Endodermal cell (in vitro differentiated cells): ENCODE results near the gene KIZ. TPM values are rescaled to one million over a fixed set of nuclear protein-coding genes. Genes with fewer than 3 reads are reported as not detected.

Experiments
- DNase-seq: peaks from one replicate; pipeline ENCODE4 v3.0.0-alpha.2; 2017
- H3K27ac ChIP-seq: 2 replicates; pipeline ENCODE4 v1.5.1; 2013; ENCODE audit warnings: mild to moderate bottlenecking, low read depth, low read length, moderate library complexity
- H3K27me3 ChIP-seq: 2 replicates; pipeline ENCODE4 v1.6.1; 2013; ENCODE audit warnings: mild to moderate bottlenecking, low read length, moderate library complexity; ENCODE audit not compliant: insufficient read depth, control insufficient read depth, poor library complexity, severe bottlenecking
- H3K36me3 ChIP-seq: 2 replicates; pipeline ENCODE4 v1.7.0; 2013; ENCODE audit warnings: mild to moderate bottlenecking, low read length, moderate library complexity; ENCODE audit not compliant: control insufficient read depth, insufficient read depth
- H3K4me1 ChIP-seq: one replicate; pipeline ENCODE4 v1.7.0; 2013; ENCODE audit warnings: low read length; ENCODE audit not compliant: control insufficient read depth, insufficient read depth
- H3K4me3 ChIP-seq: 2 replicates; pipeline ENCODE4 v1.5.1; 2013; ENCODE audit warnings: mild to moderate bottlenecking, low read length, moderate library complexity
- H3K9ac ChIP-seq: 2 replicates; pipeline ENCODE4 v1.6.1; 2013; ENCODE audit warnings: mild to moderate bottlenecking, low read length, moderate library complexity; ENCODE audit not compliant: poor library complexity, severe bottlenecking; ENCODE audit errors: extremely low read depth
- H3K9me3 ChIP-seq: 2 replicates; pipeline ENCODE4 v1.6.1; 2013; ENCODE audit warnings: mild to moderate bottlenecking, low read length, moderate library complexity; ENCODE audit not compliant: control insufficient read depth
- H3K27ac Mint-ChIP-seq: 2 replicates; pipeline ENCODE4 v1.8.0; 2020; ENCODE audit warnings: mixed read lengths
- H3K27me3 Mint-ChIP-seq: 2 replicates; pipeline ENCODE4 v1.8.0; 2021; ENCODE audit warnings: mild to moderate bottlenecking, mixed read lengths; ENCODE audit not compliant: insufficient read depth
- H3K36me3 Mint-ChIP-seq: 2 replicates; pipeline ENCODE4 v1.8.0; 2020; ENCODE audit warnings: low read depth, mixed read lengths
- H3K4me1 Mint-ChIP-seq: 2 replicates; pipeline ENCODE4 v1.8.0; 2020; ENCODE audit warnings: mixed read lengths
- H3K4me3 Mint-ChIP-seq: 2 replicates; pipeline ENCODE4 v1.8.0; 2020; ENCODE audit warnings: mild to moderate bottlenecking, moderate library complexity, mixed read lengths
- H3K9me3 Mint-ChIP-seq: 2 replicates; pipeline ENCODE4 v1.8.0; 2020; ENCODE audit warnings: mild to moderate bottlenecking, mixed read lengths
- CTCF ChIP-seq: fragments of 200-600 bp; sonication (generic); conservative IDR thresholded peaks from 2 replicates; pipeline ENCODE4 v1.5.0; 2021; ENCODE audit warnings: antibody characterized with exemption, mild to moderate bottlenecking
- WGBS, 2 experiments: methylation state at CpG; one replicate each; pipeline versions ENCODE4 v1.1.5 to v1.1.7; 2013; ENCODE audit warnings: missing lambda C conversion rate in 2 of 2, mixed read lengths in 1 of 2; ENCODE audit not compliant: insufficient coverage in 1 of 2, insufficient read length in 1 of 2; 5-methylcytosine and 5-hydroxymethylcytosine counted together
- total RNA-seq, 2 donors: library from RNA; stranded (reverse); fragmentation: NEBNext Ultra II Directional in 1 of 2; extraction: Animal tissue kit (Norgen Biotek cat#: 25700) in 1 of 2; gene quantifications; 2 replicates in 1 of 2; 3 replicates in 1 of 2; pipeline ENCODE4 v1.2.1, GENCODE V29; 2021

The KIZ gene
- total RNA-seq, 2 donors from 2014 or later, result 50.3 to 50.8 TPM

GRCh38 chr20:21259346-21259745, 133.5 kb downstream of the KIZ start:
- WGBS, 2 experiments, result 95 to 96% methylated on average over 6 to 8 of the region's 8 CpGs
- Histone ChIP-seq H3K4me3 (no peak overlapping the region), H3K9me3 (no peaks in the 10 kb centered on the region), H3K27ac (no peak overlapping the region), H3K9ac (no peak overlapping the region), H3K36me3 (no peaks in the 10 kb centered on the region), H3K27me3 (no peaks in the 10 kb centered on the region), H3K4me1 (no peaks in the 10 kb centered on the region)
- H3K4me3 Mint-ChIP-seq, result no peak overlapping the region
- no peaks in the 10 kb centered on the region for H3K27me3 Mint-ChIP-seq
- no peak overlapping the region for H3K27ac Mint-ChIP-seq
- no peaks in the 10 kb centered on the region for H3K4me1 Mint-ChIP-seq
- TF ChIP-seq CTCF, result no peak
- H3K9me3 Mint-ChIP-seq, result no peaks in the 10 kb centered on the region
- DNase-seq, result no peak
- no peaks in the 10 kb centered on the region for H3K36me3 Mint-ChIP-seq

- H3K4me1 Mint-ChIP-seq, result no peaks in the 10 kb centered on the region
- H3K27me3 Mint-ChIP-seq, result no peaks in the 10 kb centered on the region
- no peak for DNase-seq
- no peaks in the 10 kb centered on the region for H3K36me3 Mint-ChIP-seq
- H3K9me3 Mint-ChIP-seq, result peaks cover 12% of the 10 kb centered on the region
- Histone ChIP-seq H3K9ac (no peak overlapping the region), H3K36me3 (no peaks in the 10 kb centered on the region), H3K4me3 (no peak overlapping the region), H3K27ac (no peak overlapping the region), H3K4me1 (no peaks in the 10 kb centered on the region), H3K27me3 (no peaks in the 10 kb centered on the region), H3K9me3 (no peaks in the 10 kb centered on the region)
- 93% methylated on average over 1 of the region's 2 CpGs; no CpG with 5 or more reads in 1 of the 2 experiments for WGBS, 2 experiments
- no peak overlapping the region for H3K4me3 Mint-ChIP-seq
- no peak overlapping the region for H3K27ac Mint-ChIP-seq
- no peak for TF ChIP-seq CTCF
These were observed 136.9 kb downstream of the KIZ start for GRCh38 chr20:21262812-21263211.

- no peaks in the 10 kb centered on the region for H3K36me3 ChIP-seq
- WGBS, 2 experiments, result 83 to 88% methylated on average over 7 to 15 of the region's 15 CpGs
- Mint-ChIP-seq H3K27ac (no peak overlapping the region), H3K4me3 (no peak overlapping the region), H3K9me3 (peaks cover 13% of the 10 kb centered on the region), H3K27me3 (peaks cover 4% of the 10 kb centered on the region), H3K36me3 (no peaks in the 10 kb centered on the region), H3K4me1 (no peaks in the 10 kb centered on the region)
- TF ChIP-seq CTCF, result no peak
- no peak overlapping the region for H3K4me3 ChIP-seq
- no peaks in the 10 kb centered on the region for H3K4me1 ChIP-seq
- no peak overlapping the region for H3K9ac ChIP-seq
- H3K9me3 ChIP-seq, result no peaks in the 10 kb centered on the region
- no peak for DNase-seq
- no peaks in the 10 kb centered on the region for H3K27me3 ChIP-seq
- no peak overlapping the region for H3K27ac ChIP-seq
These were observed 139.6 kb downstream of the KIZ start for GRCh38 chr20:21265261-21266190.
